GM21529 (cell line): ENCODE measurements around the gene DNAH8.

Source experiments
- ATAC-seq: cut with Tn5 transposase; IDR thresholded peaks from one replicate; pipeline ENCODE4 v1.9.1; 2021; ENCODE audit not compliant: unreplicated experiment

Gene DNAH8

GRCh38 chr6:38944655-38945279 is 229.7 kb downstream of the DNAH8 start:
- ATAC-seq: no peak

- no peak for ATAC-seq
Observed at GRCh38 chr6:38955861-38956260, 240.8 kb downstream of the DNAH8 start.

GRCh38 chr6:38957426-38957825 is 242.3 kb downstream of the DNAH8 start:
- no peak for ATAC-seq

- ATAC-seq: no peak
Observed at GRCh38 chr6:38959138-38959537, 244.0 kb downstream of the DNAH8 start.

- no peak for ATAC-seq
Observed at GRCh38 chr6:38968702-38969149, 253.6 kb downstream of the DNAH8 start.

- no peak for ATAC-seq
Observed at GRCh38 chr6:38973178-38974057, 258.3 kb downstream of the DNAH8 start.

GRCh38 chr6:38974389-38975151 is 259.5 kb downstream of the DNAH8 start:
- ATAC-seq: no peak

- no peak for ATAC-seq
Observed at GRCh38 chr6:38975621-38976049, 260.5 kb downstream of the DNAH8 start.

- ATAC-seq: no peak
Observed at GRCh38 chr6:38976051-38976450, 260.9 kb downstream of the DNAH8 start.

GRCh38 chr6:38976801-38977500 is 261.8 kb downstream of the DNAH8 start:
- ATAC-seq: no peak

GRCh38 chr6:38978139-38978704 is 263.1 kb downstream of the DNAH8 start:
- no peak for ATAC-seq

GRCh38 chr6:38982470-38982869 is 267.4 kb downstream of the DNAH8 start:
- no peak for ATAC-seq

GRCh38 chr6:38984723-38985122 is 269.6 kb downstream of the DNAH8 start:
- no peak for ATAC-seq

GRCh38 chr6:38985839-38986238 is 270.7 kb downstream of the DNAH8 start:
- no peak for ATAC-seq

- no peak for ATAC-seq
Observed at GRCh38 chr6:38987503-38987902, 272.4 kb downstream of the DNAH8 start.

GRCh38 chr6:38988736-38989449 is 273.8 kb downstream of the DNAH8 start:
- no peak for ATAC-seq

- ATAC-seq: no peak
Observed at GRCh38 chr6:38990475-38990874, 275.4 kb downstream of the DNAH8 start.

- ATAC-seq: no peak
Observed at GRCh38 chr6:38996676-38997075, 281.6 kb downstream of the DNAH8 start.

GRCh38 chr6:38997128-38997761 is 282.1 kb downstream of the DNAH8 start:
- no peak for ATAC-seq
